T follicular helper cell (primary cell): ENCODE measurements around the gene CNNM2.
A peak's percentile ranks its signal among the peaks of the same experiment; 100 is the strongest.
"Not testable (repeated sequence)": the region's sequence is repeated elsewhere in the genome, so short reads cannot be mapped to it uniquely, and the experiment has no call there.

Experiments
- DNase-seq: peaks from one replicate; pipeline ENCODE4 v3.0.0-alpha.2; 2020; ENCODE audit warnings: low read depth

CNNM2 gene

DNA sequence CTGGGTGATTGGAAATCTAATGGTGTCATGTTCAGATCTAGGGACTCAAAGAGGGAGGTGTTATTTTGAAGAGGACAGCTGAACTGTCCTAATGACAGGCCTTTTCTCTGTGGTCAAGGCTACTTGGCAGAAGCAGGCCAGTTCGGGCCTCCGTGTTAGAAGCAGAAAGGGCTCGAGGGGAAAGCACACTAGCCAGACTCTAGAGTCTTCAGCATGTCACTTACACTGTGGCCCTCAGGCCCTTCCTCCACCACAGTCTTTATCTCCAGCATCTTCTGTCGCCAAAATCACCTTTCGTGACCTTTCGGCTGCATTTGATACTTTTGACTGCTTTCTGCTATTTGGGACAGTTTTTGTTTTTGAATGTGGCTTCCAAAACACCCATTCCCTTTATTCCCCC, 123.3 kb downstream of the CNNM2 start:
- no peak for DNase-seq

DNA sequence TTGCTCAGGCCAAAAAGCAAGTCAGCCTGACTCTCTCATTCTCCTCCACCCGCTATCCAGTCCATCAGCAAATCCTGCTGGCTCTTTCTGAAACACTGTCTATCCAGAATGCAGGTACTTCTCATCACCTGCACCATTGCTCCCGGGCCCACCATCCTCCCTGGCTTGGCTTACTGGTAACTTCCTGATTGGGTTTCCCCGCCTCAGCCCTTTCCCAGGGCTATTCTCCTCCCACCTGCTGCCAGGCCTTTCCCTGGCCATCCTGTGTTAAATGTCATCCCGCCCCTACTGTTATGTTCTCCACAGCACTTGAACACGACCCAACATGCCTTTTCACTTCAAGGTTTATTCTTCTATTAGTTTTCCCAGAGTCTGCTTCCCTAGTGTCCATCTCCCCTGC, 124.0 kb downstream of the CNNM2 start:
- DNase-seq: no peak

DNA sequence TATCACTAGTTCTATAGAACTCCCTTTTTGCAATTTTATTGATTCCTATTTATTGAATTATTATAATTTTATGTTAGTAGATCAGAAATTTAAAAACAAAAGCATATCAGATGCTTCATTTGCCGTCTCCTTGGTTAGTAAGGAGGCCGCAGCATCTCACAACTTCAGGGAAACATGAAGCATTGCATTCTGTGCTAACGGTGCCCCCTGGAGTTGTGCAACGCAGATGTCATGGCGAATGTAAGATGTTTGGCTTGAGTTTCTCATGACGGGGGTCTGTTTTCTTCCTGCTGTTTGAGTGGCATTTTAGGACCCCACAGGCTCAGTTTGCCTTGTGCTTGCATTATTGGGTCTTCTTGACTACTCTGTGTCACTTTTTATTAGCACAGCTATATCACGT, 124.8 kb downstream of the CNNM2 start:
- no peak for DNase-seq

DNA sequence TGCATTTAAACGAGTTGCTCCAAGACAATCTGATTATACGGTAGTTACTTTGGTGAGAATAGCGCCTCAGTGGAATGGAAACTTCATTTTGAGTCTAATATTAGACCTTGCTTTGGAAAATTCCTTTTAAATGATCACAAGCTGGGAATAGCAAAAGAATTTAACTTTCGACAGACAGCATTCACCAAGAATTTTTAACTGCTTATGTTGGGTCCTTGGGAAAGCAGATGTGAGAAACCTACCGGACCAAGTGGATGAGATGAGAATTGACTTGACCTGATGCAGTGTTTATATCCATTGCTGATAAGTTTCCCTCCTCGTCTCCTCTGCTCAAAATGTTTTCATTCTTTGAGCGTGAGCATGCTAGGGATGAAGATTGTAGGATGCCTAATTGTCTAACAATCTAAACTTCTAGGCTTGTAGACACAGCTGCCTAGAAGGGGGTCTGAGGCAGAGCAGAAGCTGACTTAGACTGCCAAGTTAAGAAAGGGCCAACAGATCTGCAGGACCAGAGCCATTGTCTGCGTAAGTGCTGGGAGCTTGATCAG, 126.9 kb downstream of the CNNM2 start:
- DNase-seq: no peak

DNA sequence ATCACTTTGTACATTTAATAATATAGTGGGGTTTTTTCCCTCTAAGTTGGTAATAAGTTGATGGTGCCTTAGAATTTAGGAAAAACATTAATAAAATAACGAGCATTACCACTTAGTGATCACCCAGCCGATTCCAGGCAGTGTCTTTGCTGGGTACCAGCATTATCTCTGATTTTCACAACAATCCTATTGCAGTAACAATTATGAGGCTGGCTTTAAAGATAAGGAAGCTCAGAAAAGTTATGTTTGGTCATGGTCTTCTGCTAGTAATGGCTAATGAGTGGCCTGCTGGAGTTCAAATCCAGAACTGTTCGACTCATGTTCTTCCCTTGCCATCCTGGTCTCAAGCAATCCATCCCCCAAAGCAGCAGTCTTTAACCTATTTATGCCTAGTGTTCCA, 127.9 kb downstream of the CNNM2 start:
- DNase-seq: no peak

DNA sequence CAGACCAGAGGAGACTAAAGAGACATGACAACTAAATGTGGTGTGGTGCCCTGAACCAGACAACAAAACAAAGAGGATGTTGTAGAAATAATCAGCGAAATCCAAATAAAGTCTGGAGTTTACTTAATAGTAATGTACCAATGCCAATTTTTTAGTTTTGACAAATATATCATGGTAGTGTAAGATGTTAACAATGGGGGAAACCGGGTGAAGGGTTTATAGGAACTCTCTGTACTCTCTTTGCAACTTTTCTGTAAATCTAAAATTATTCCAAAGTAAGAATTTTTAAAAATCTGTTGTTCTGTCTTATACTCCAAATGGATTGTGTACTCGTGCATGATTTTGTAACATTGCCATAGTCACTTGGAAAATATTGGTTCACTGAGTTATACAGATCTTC, 129.3 kb downstream of the CNNM2 start:
- DNase-seq: no peak

DNA sequence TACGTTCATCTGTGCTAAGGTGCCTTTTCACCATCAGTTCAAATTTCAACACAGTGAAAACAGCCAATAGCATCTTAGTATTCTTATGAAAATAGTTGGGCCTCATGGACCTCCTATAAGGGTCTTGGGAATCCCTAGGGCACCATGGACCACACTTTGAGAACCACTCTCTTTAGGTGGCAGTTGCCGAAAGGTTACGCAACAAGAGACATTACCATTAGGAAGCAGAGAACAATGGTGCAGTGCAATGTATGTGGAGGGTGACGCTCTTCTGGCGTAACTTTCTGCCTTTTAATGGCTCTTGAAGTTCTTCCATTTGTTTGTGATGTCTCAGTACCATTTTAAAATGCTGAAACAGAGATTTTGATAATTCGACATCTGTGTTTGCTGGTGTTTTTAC, 131.1 kb downstream of the CNNM2 start:
- no peak for DNase-seq

DNA sequence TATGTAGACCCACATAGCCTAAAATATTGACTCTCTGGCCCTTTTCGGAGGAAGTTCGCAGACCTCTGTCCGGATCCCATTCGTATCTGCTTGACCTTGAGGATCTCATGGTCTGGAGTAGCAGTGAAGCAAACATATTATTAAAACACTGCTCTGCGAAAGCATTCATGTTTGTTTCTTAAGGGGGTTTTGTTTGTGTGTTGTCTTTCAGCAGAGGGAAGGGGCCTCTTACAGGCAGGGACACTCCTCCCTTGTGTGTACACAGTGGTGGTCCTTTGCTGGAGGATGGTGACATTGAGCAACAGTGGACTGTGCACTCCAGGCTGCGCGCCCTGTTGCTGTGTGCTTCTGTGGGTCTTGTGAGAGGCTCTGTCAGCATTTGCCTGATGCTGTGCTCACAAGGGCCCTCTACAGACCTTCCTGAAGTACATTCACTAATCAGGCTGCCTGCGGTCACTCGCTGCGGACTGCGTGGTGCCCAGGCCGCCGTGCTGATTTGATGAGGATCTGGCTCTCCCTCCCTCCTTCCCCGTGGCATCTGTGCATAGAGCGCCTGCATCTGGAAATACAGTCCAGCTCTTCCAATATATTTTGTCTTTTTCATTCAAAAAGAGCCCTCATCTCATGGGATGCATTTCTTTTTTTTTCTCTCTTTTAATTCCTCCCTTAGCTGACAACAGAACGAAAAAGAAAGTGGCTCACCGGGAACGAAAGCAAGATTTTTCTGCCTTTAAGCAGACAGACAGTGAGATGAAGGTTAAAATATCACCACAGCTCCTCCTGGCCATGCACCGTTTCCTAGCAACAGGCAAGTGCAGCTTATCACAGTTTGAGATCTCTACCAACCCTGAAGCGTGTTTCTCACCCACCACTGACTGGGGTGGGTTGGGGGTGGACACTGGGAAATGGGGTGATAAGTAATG, 135.8 kb downstream of the CNNM2 start:
- peak; percentile 15 for DNase-seq

DNA sequence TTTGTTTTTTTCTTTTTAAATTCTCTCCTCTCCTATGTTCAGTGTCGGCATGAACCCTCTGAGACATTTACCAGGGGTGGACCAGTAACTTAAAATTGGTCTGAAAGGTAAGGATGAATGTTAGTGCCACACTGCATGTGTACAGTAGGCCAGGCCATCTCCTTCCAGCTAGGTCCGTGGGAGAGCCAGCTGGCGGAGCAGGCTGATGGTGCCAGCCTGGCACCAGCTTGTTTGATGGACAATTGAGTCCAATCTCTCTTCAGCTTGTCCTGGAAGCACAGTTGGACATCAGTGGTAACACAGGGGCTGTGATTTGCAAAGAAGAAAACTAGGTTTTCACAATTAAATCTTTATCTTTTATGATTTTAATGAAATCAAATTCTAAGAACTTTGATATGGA, 136.5 kb downstream of the CNNM2 start:
- no peak for DNase-seq

DNA sequence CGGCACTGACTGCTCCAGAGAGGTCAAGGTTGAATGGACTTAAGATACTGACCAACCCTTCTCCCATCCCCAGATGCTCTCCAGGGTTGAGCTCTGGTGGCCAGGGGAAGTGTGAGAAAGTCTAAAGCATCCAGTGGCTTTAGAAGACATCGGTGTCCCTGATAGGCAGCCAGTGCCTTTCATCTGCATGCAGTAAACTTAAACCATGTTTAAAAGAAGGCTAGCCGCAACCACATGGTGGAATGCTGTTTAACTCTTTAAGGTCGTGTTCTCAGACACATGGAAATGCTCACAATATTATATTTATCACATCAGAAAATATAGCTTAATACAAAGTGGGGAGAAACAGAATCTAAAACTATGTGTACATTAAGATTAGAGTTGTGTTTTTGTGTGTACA, 137.0 kb downstream of the CNNM2 start:
- no peak for DNase-seq

DNA sequence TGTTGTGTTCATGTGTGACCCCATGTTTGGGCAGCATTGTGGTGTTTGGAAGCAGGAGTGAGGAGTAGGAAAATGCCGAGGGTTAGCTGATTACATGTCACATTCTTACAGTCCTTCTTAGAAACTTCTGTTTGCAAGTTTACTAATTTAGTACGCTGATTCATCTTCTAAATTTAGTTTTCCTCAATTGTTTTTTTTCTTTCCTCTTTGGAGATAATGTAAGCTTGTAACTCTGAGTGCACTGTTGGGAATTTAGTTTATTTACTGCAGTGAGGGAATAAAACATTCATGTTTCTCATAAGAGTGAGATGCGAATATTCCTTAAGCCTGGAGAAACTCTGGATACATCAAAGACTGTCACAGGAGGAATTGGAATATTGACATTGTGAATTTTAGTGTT, 139.9 kb downstream of the CNNM2 start:
- DNase-seq: no peak

DNA sequence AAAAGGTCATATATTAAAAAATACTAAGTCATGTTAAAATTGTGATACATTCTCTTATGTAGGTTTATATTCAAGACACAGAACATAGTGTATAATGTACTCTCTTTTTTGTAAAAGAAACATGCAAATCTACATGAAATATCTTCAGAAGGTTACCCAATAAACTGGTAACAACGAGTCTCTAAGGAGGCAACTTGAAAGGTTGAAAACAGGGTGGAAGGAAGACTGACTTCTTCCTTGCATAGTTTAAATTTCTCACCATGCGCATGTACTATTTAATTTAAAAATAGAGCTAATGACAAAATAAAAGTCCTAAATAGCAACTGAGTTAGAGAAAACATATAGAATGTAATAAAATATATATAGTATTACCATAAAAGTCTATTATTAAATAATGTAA, 142.5 kb downstream of the CNNM2 start:
- no peak for DNase-seq

DNA sequence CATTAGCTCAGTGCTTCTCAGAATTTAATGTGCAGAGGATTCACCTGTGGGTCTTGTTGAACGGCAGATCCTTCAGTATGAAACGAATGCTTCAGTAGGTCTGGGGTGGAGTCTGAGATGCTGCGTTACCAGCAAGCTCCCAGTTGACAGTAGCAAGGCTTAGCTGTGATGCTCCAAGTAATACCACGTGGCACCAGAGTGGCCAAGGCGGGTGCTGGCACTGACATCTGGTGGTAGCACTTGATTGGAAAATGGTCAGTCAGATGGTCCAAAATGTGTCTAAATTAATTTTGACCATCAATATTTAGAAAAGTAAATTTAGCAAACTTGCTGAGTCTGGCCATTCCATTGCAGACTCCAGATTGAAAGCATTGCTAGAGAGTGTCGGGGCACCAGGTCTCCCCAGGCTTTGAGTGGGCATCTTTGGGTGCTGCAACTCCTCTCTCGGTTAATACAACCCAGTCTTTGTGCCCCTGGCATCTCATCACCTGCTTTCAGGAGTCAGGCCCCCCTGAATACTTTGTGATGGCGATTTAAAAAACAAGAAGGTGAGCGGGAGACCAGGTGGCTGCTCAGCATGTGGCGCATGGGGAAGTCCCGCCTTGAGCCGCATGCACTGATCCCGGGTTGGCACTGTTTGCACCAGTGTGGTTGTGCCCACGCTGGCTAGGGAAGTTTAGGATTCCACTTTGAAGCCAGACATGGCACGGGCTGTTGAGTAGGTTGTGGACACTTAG, 144.9 kb downstream of the CNNM2 start:
- no peak for DNase-seq

DNA sequence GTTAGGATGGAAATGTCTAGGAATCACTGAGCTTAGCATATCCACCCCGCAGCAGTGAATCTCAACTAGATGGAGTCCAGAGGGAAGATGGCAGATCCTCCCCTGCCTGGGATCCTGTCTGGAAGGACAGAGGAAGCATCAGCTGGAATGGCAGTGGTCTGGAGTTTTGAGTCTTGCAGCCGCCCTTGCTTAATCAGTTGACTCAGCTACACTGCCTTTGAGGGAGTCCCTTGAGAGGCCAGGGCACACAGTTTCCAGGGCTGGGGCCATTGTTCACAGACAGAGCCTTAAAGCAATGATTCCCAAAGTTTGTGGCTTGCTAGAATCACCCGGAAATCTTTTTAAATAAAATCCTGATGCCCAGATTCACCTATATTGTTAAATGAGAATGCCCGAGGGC, 146.9 kb downstream of the CNNM2 start:
- DNase-seq: no peak

DNA sequence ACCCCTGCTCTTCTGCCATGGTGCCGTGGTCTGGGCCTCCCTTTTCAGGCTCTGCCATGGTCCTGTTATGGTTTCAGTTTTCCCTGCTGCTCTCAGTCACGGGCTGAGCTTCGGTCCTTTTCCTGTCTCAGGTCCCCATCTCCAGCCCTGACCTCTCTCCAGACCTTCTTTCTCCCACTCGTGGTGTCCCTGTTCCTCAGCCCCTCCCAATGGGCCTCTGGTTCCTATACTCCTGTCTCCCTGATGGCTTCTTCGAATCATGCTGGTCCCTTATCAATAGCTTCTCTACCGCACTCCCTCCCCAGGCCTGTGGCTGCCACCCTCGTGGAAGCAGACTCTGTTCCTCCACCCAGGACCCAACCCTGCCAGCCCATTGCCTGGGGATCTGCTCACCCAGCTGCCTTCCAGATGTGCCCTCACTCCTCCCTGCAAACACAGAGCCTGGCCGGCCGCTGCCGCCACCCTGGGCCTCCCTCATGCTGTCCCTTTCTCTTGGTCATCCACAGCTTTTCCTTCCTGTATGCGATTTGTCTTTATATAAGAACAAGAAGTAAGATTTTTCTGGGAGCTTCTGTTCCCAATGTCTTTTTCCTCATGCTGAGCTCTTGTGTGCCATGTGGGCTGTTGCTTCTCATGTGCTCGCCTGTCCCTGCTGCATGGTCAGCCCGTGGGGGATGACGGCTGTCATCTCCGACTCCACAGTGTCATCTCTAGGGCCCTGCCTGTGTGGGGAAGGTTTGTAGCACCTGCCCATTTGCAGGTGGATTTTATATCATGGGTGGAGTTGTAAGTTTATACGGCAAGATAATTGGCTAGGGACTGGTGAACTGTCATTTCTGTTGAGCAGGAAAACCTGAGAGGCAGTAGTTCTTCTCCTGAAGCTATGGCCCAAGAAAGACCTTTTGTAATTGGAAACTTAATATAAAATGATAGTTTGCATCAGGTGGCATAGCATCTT, 148.3 kb downstream of the CNNM2 start:
- no peak for DNase-seq

DNA sequence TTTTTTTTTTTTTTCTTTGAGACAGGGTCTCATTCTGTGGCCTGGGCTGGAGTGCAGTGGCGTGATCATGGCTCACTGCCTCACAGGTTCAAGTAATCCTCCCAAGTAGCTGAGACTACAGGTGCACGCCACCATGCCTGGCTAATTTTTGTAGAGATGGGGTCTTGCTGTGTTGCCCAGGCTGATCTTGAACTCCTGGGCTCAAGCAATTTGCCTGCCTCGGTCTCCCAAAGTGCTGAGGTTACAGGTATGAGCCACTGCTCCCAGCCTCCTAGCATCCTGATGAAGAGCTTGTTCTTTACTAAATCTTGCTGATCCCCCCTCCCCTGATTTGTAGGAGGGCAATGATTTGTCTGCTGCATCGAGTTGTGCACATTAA, 149.0 kb downstream of the CNNM2 start:
- DNase-seq: not testable (repeated sequence)

DNA sequence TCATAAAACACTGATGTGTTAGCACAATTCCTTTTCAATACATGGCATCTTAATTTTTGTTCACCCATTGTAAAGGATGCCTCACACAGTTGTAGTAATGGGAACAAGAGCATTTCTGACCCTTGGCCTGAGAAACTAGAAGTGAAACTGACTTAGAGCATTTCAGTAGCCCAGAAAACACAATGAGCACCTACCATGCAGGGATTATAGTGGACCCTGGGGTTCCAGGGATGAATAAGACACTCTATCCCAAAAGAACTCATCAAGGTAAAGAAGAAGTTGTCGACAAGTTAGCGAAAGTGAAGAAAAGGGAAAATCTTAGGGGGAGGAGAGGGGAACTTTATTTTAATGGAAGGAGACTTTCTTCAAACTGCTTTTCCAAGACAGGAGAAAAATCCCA, 149.4 kb downstream of the CNNM2 start:
- no peak for DNase-seq

DNA sequence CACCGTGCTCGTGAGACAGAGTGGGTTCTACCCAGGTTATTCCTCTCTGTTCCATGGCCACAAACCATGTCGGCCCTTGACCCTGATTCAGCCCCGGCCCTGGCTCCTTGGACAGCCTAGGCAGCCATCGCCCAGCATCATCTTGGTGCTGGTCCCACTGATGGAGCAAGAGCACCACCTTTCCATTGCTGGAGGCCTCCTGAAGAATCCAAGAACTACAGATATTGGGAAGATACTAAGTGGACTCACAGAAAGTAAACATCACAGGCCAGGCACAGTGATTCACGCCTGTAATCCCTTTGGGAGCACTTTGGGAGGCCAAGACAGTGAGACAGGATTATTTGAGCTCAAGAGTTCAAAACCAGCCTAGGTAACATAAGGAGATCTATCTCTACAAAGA, 149.9 kb downstream of the CNNM2 start:
- DNase-seq: no peak

DNA sequence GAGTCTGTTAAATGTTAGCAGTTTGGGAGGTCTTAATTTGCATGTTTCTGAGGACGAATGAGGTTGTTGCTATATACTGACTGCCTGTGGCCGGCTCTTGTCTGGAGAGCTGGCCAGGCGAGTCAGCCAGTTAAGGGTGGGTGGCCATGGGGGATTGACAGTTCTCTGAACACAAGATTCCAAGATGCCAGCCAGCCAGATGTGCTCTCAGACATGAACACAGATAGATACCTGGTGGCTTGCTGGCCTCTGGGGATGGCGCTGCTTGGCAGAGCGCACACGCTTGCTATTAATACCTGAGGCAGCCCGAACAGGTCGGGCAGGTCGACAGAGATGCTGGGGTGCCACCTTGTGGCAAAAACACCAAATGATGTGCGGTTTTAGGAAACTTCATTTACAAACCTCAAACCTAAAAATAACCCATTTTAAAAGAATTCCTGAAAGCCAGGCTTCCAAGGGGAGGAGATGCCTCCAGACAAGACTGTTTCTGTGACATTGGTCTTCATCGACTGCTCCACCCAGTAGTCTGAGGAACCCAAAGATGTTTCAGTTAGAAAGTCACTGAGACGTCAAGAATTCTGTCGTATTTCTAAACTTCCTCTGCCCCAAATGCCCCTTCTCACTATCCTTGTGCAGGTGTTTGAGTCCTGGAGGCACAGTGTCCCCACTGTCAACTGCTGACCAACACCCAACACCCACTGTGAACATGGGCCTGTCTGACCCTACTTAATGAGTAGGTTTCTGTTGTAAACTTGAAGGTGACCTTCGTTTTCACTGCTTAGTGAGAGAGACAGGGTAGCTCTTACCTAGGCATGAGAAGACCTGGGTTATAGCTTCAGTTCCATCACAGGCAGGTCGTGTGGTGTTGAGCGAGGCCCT, 151.6 kb downstream of the CNNM2 start:
- peak; percentile 56 for DNase-seq

DNA sequence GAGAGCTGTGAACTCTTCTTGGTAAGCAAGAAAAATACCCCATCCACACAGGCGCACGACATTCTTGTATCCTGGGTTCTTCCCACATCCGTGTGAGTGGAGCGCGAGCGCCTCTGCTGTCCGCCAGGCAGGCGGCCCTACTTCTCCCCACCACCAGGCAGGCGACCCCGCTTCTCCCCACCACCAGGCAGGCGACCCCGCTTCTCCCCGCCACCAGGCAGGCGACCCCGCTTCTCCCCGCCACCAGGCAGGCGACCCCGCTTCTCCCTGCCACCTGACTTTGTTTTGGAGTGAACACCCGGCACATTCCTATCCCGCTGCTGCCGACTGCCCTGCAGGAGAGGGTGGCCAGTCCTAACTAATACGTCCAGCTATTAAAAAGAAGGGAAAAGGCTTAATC, 154.2 kb downstream of the CNNM2 start:
- DNase-seq: no peak

DNA sequence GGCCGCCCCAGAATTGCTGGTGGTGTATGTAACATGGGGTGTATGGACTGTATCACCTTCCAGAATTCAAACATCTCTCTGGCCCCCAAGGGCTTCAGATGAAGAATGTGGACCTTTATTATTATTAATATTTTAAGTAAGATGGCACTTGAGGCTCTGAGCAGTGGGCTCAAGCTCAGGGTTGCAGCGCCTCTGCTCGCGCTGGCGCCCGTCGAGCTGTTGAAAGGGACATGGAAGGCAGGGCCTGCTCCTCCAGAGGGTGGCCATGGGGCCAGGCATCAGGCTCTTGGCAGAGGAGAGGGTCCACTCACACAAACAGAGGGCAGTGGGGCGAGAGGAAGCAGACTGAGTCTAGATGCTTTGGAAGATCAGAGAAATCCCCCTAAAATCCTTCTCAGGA, 154.8 kb downstream of the CNNM2 start:
- no peak for DNase-seq
